Measurements from ENCODE around the gene SLC6A6. TPM values are rescaled to one million over a fixed set of nuclear protein-coding genes. Genes with fewer than 3 reads are reported as not detected.
A peak's percentile ranks its signal among the peaks of the same experiment; 100 is the strongest.

Gene SLC6A6
- total and polyA plus RNA-seq, 11 donors: 9.1 to 121 (median 34.9) TPM

DNA sequence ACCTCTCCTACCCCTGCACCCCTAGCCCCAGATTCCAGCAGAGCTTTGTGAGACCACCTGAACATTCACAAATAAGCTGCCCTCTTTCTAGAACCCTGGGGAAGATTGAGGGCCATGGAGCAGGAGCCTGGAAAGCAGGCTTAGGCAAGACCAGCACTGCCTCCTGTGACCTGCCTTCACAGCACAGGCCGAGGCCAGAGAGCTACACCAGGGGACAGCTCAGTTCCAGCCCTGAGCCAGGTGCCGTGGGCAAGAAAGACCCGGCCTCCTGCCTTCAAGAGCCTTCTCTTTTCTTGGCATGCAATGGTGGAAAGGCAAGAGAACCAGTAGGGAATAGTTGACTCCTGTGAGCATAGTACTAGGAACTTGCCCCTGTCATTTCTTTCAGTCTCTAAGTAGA, 48.1 kb downstream of the SLC6A6 start:
- H3K27me3 ChIP-seq: peaks cover 0 to 19% (median 0%) of the 10 kb centered on the region in 9 donors
- peak overlapping the region in 2 of 12 donors; percentile 24 to 87 for H3K27ac ChIP-seq
- no peaks in the 10 kb centered on the region for H3K9me3 ChIP-seq
- WGBS, 4 donors: 82 to 98% (median 91%) methylated on average over 2 to 3 of the region's 3 CpGs
- H3K4me1 ChIP-seq: peaks cover 19 to 67% (median 39%) of the 10 kb centered on the region in 12 donors
- DNase-seq: peak in 1 of 5 donors; percentile 12
- no peak for ATAC-seq
- TF ChIP-seq POLR2A (IDR thresholded peaks at IDR 0.05): no peak
- TF ChIP-seq, protein P1, sequence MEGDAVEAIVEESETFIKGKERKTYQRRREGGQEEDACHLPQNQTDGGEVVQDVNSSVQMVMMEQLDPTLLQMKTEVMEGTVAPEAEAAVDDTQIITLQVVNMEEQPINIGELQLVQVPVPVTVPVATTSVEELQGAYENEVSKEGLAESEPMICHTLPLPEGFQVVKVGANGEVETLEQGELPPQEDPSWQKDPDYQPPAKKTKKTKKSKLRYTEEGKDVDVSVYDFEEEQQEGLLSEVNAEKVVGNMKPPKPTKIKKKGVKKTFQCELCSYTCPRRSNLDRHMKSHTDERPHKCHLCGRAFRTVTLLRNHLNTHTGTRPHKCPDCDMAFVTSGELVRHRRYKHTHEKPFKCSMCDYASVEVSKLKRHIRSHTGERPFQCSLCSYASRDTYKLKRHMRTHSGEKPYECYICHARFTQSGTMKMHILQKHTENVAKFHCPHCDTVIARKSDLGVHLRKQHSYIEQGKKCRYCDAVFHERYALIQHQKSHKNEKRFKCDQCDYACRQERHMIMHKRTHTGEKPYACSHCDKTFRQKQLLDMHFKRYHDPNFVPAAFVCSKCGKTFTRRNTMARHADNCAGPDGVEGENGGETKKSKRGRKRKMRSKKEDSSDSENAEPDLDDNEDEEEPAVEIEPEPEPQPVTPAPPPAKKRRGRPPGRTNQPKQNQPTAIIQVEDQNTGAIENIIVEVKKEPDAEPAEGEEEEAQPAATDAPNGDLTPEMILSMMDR (IDR thresholded peaks at IDR 0.05): no peak
- intact Hi-C loops (cut with DNase I): loop anchor here in 5 of 10 donors (5.0 to 10.0 kb wide), 3 partner anchors 46 to 556 kb away; partner anchors contain the start of gene SLC6A6 (in 4 of the 5)
- no peak overlapping the region for H3K4me3 ChIP-seq
- H3K36me3 ChIP-seq: peaks cover 0 to 95% (median 40%) of the 10 kb centered on the region in 9 donors

DNA sequence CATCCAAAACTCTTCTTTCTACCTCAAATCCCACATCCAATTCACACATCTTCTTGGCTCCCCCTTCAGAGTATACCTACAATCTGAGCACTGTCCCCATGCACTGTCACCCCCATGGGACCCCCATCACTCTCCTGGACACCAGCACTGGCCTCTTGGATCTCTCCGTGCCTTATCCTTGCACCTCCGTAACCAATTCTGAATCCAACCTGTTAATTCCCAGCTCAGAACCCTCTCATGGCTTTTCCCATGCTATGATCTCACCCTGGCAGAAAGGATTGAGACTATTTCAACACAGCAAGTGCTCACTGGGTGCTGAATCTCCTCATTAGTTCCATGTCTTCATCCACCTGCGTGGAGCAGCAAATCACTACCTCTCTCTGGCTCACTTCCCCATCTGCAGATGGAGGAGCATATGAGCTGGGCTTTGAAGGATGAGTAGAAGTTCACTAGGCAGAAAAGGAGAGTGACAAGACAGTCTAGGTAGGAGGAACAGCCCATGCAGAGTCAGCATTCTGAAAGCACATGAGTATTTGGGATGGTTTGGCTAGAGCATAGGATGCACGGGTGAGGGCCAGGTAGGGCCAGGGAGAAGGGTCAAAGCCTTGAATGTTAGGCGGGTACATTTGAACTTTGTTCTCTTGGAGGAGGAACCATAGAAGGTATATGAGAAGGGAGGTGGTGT, 48.7 kb downstream of the SLC6A6 start:
- H3K27ac ChIP-seq: peak overlapping the region in 5 of 12 donors; percentile 52 to 94 (median 83)
- H3K9me3 ChIP-seq: no peaks in the 10 kb centered on the region
- peaks cover 19 to 72% (median 39%) of the 10 kb centered on the region in 12 donors for H3K4me1 ChIP-seq
- peaks cover 0 to 95% (median 35%) of the 10 kb centered on the region in 9 donors for H3K36me3 ChIP-seq
- no peak for TF ChIP-seq POLR2A (IDR thresholded peaks at IDR 0.05)
- TF ChIP-seq, protein P1 (IDR thresholded peaks at IDR 0.05): no peak
- peak in 1 of 5 donors; percentile 21 for DNase-seq
- no peak overlapping the region for H3K4me3 ChIP-seq
- intact Hi-C loops (cut with DNase I): loop anchor here in 5 of 10 donors (5.0 to 10.0 kb wide), 3 partner anchors 46 to 556 kb away; partner anchors contain the start of gene SLC6A6 (in 4 of the 5)
- WGBS, 4 donors: 96 to 99% (median 98%) methylated on average over 5 of the region's 5 CpGs
- ATAC-seq: no peak
- peaks cover 0 to 14% (median 0%) of the 10 kb centered on the region in 9 donors for H3K27me3 ChIP-seq

DNA sequence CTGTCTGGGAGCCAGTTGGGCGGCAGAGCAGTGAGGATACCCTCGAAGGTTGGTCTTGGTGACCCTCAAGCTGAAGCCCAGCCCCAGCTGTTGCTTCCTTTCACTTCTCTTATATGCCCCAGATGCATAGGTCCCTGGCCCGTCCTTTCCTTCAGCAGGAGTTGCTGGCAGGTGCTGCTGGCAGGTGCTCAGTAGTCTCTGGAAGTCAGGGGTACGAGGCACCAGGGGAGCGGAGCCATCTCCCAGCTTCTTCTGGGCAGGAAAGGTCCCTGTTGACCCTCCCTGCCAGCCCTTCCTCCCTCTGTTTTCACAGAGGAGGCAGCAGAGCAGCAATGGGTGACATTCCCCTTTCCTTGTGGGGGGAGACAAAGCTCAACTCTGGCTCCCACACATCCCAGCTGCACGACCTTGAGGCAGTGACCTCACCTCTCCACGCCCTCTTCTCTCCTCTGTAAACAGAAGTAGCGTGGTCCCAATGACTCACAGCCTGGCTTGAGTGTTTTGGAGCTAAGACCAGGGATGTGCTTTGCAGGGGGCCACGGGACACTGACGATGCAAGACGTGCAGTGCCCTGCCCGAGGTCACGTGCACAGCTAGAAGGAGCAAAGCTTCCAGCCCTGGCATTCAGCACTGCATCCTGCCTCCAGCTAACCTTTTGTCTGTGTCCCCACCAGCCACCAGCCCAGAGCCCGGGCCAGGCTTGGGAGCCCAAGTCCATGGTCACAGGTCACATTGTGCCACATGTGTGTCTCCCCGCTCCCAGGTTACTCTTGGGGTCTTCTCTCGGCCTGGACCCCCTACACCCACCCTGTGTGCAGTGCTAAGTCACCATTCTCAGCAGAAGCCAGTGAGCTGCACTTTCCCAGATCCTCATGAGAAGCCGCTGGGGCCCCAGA, 49.7 kb downstream of the SLC6A6 start:
- H3K27me3 ChIP-seq: peaks cover 0 to 12% (median 0%) of the 10 kb centered on the region in 9 donors
- intact Hi-C loops (cut with DNase I): loop anchor here in 5 of 10 donors (2.0 to 10.0 kb wide), 4 partner anchors 17 to 557 kb away; partner anchors contain the start of gene SLC6A6 (in 4 of the 5)
- peak; percentile 58 to 81 (median 72) for DNase-seq
- peak overlapping the region; percentile 5 to 94 (median 80) for H3K27ac ChIP-seq
- no peak overlapping the region for H3K4me3 ChIP-seq
- peak; percentile 25 to 53 (median 38) for ATAC-seq
- 49 to 61% (median 58%) methylated on average over 13 to 17 of the region's 17 CpGs for WGBS, 4 donors
- peaks cover 0 to 95% (median 25%) of the 10 kb centered on the region in 9 donors for H3K36me3 ChIP-seq
- H3K9me3 ChIP-seq: no peaks in the 10 kb centered on the region
- no peak for TF ChIP-seq POLR2A (IDR thresholded peaks at IDR 0.05)
- TF ChIP-seq, protein P1 (IDR thresholded peaks at IDR 0.05): no peak
- H3K4me1 ChIP-seq: peaks cover 19 to 72% (median 39%) of the 10 kb centered on the region in 12 donors
